ENCODE results near the gene EXOC2.

GRCh38 chr6:715709-716491 lies 23.0 kb upstream of the EXOC2 start:
- TF ChIP-seq TAF1 (IDR thresholded peaks at IDR 0.05; ENCODE audit: borderline replicate concordance, low read depth, low read length): no peak
- TF ChIP-seq POLR2AphosphoS5 (IDR thresholded peaks at IDR 0.05; ENCODE audit: low read depth, low read length): no peak
- no peak for TF ChIP-seq POLR2A (IDR thresholded peaks at IDR 0.05; ENCODE audit: low read depth, low read length)

All from GM12892 (cell line).